ENCODE data around the gene OPA1.

- no peak for TF ChIP-seq EZH2 (optimal IDR thresholded peaks at IDR 0.05; ENCODE audit: low read depth, low read length)
- TF ChIP-seq CTCF (IDR thresholded peaks at IDR 0.05; ENCODE audit: low read length), result no peak
Measured at GRCh38 chr3:193595939-193596487, 3.0 kb downstream of the OPA1 start.
